Vagina (tissue), 2 donors: Measurements from ENCODE around the gene SPTSSB. TPM values are rescaled to one million over a fixed set of nuclear protein-coding genes. Genes with fewer than 3 reads are reported as not detected.

ENCODE experiments used
- DNase-seq, 2 donors: peaks; one replicate each; pipeline ENCODE4 v3.0.0-alpha.2; 2017; ENCODE audit errors: extremely low spot score in 2 of 2
- H3K27ac ChIP-seq: fragments of 200-600 bp; sonication (generic); one replicate; pipeline ENCODE4 v1.5.1; 2019
- H3K27me3 ChIP-seq: fragments of 200-600 bp; sonication (generic); one replicate; pipeline ENCODE4 v1.5.1; 2019
- H3K36me3 ChIP-seq, 2 donors: fragments of 200-600 bp; sonication (generic); one replicate each; pipeline ENCODE4 v1.5.1; 2017 to 2019
- H3K4me1 ChIP-seq: fragments of 200-600 bp; sonication (generic); one replicate; pipeline ENCODE4 v1.5.1; 2019
- H3K4me3 ChIP-seq, 2 donors: fragments of 200-600 bp; sonication (generic); 1 replicate in 1 of 2; 2 replicates in 1 of 2; pipeline ENCODE4 v1.5.1; 2016 to 2019
- H3K9me3 ChIP-seq: fragments of 200-600 bp; sonication (generic); one replicate; pipeline ENCODE4 v1.5.1; 2019
- POLR2A ChIP-seq, 2 donors: fragments of 450-650 bp; IDR thresholded peaks; one replicate each; pipeline ENCODE4 v1.6.1; 2017; ENCODE audit warnings: antibody characterized with exemption in 2 of 2, mild to moderate bottlenecking in 2 of 2, moderate library complexity in 2 of 2
- POLR2AphosphoS5 ChIP-seq, 2 donors: sonication (generic); formaldehyde crosslinking; IDR thresholded peaks; one replicate each; pipeline ENCODE4 v1.9.0; 2017; ENCODE audit warnings: antibody characterized with exemption in 2 of 2, mild to moderate bottlenecking in 2 of 2, low read depth in 1 of 2; ENCODE audit not compliant: insufficient read depth in 1 of 2
- intact Hi-C: fragments of 100-400 bp; cut with DNase I; formaldehyde crosslinking; loops from one replicate; pipeline ENCODE4 v1.15.1; 2023
- total RNA-seq: library from RNA; depleted of rRNA; stranded (reverse); fragments of >200 nt; gene quantifications from one replicate; pipeline ENCODE4 v1.2.3, GENCODE V29; 2016
- TF ChIP-seq, protein P1 (sequence below), 3 experiments: fragments of 450-650 bp in 2 of 3; fragments of 200-600 bp in 1 of 3; sonication (generic) in 1 of 3; IDR thresholded peaks; one replicate each; pipeline ENCODE4 v1.5.1; 2017 to 2019; ENCODE audit warnings: antibody characterized with exemption in 3 of 3, mild to moderate bottlenecking in 2 of 3, moderate library complexity in 2 of 3

The SPTSSB gene, protein sequence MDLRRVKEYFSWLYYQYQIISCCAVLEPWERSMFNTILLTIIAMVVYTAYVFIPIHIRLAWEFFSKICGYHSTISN
- 2.9 TPM for total RNA-seq

DNA sequence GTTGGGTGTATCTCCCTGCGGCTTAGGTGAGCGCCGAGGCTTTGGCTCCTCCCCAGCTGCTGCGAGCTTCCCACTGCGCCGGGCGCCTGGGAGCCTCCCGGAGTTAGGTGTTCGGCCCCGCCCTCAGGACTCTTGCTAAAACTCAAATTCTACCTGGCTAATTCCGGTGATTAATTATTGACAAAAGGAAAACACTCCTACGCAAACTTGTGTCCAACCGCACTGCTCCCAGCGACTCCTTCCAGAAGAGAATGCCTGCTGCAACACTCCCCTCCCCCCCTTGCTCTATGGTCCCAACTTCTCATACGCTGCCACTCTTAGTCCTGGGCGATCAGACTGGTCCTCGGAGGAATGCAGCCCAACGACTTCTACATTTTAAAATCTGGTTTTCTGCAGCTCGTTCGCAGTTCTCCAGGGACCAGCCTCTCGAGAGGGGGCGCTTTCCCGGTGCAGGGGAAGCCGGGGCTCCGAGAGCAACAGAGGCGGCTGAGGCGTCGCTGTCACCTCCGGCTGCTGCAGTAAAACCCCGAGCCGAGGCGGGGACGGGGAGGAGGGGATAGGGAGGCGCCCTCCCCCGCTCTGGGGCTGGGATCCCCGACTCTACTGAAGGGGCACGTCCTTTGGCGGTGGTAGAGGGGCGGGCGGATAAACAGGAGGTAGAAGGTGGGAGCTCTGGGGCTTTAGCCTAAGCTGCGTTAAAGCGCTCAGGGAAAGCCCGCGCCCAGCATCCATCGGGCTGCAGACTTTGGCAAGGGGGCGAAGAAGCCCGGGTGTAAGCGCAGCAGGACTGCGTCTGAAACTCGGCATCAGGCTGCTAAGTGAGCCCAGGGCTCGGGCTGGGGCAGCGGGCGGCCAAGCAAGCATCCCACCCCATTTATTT is at the start of gene SPTSSB:
SPTSSB (minus strand) TSS at position 77 of the 880 bp plus-strand sequence. CDS start 25,194 bp downstream, outside the sequence.
- no peak for DNase-seq
- intact Hi-C loops, result no loop called here
- H3K27ac ChIP-seq, result peak within 1 kb of the TSS; percentile 65

DNA sequence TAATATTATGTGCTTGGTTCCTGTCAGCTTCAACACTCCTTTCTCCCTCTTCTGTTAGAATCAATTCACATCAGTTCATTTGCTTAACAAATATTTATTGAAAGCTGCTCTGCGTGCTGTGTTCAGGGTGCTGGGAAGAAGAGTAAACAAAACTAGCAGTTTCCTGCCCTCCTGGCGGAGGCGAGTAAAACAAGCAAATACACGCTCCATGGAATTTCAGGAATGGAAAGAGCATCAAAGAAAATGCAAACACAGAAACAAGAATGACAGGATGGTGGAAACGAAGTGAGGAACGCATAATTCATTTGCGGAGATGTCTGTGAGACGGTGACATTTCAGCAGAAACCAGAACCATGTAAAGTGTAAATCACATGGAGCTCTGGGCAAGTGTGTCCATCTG is 49.4 kb upstream of the SPTSSB start:
- intact Hi-C loops, result loop anchor here (5.0 kb wide), 1 partner anchor 143 kb away; no protein-coding TSS in a partner anchor
- Histone ChIP-seq H3K27me3 (no peaks in the 10 kb centered on the region), H3K36me3 (no peaks in the 10 kb centered on the region), H3K27ac (no peak overlapping the region), H3K9me3 (no peaks in the 10 kb centered on the region), H3K4me1 (peaks cover 15% of the 10 kb centered on the region), H3K4me3 (no peak overlapping the region)
- DNase-seq, result no peak
- TF ChIP-seq POLR2AphosphoS5 (IDR thresholded peaks at IDR 0.05; ENCODE audit: insufficient read depth in 1 of 2, low read depth in 1 of 2), result no peak
- no peak for TF ChIP-seq POLR2A (IDR thresholded peaks at IDR 0.05)
- TF ChIP-seq, protein P1, sequence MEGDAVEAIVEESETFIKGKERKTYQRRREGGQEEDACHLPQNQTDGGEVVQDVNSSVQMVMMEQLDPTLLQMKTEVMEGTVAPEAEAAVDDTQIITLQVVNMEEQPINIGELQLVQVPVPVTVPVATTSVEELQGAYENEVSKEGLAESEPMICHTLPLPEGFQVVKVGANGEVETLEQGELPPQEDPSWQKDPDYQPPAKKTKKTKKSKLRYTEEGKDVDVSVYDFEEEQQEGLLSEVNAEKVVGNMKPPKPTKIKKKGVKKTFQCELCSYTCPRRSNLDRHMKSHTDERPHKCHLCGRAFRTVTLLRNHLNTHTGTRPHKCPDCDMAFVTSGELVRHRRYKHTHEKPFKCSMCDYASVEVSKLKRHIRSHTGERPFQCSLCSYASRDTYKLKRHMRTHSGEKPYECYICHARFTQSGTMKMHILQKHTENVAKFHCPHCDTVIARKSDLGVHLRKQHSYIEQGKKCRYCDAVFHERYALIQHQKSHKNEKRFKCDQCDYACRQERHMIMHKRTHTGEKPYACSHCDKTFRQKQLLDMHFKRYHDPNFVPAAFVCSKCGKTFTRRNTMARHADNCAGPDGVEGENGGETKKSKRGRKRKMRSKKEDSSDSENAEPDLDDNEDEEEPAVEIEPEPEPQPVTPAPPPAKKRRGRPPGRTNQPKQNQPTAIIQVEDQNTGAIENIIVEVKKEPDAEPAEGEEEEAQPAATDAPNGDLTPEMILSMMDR (IDR thresholded peaks at IDR 0.05), result no peak

More for the DNA sequence above, at the start of gene SPTSSB:
- peaks cover 17% of the 10 kb centered on the region for H3K4me1 ChIP-seq
- TF ChIP-seq, protein P1 (IDR thresholded peaks at IDR 0.05), result no peak
- TF ChIP-seq POLR2A (IDR thresholded peaks at IDR 0.05) (no peak), POLR2AphosphoS5 (IDR thresholded peaks at IDR 0.05; ENCODE audit: insufficient read depth in 1 of 2, low read depth in 1 of 2) (peak in 1 of 2 donors; percentile 15)
- H3K27me3 ChIP-seq, result no peaks in the 10 kb centered on the region
- H3K9me3 ChIP-seq, result no peaks in the 10 kb centered on the region
- H3K4me3 ChIP-seq, result peak within 1 kb of the TSS; percentile 53 to 57
- H3K36me3 ChIP-seq, result no peaks in the 10 kb centered on the region

DNA sequence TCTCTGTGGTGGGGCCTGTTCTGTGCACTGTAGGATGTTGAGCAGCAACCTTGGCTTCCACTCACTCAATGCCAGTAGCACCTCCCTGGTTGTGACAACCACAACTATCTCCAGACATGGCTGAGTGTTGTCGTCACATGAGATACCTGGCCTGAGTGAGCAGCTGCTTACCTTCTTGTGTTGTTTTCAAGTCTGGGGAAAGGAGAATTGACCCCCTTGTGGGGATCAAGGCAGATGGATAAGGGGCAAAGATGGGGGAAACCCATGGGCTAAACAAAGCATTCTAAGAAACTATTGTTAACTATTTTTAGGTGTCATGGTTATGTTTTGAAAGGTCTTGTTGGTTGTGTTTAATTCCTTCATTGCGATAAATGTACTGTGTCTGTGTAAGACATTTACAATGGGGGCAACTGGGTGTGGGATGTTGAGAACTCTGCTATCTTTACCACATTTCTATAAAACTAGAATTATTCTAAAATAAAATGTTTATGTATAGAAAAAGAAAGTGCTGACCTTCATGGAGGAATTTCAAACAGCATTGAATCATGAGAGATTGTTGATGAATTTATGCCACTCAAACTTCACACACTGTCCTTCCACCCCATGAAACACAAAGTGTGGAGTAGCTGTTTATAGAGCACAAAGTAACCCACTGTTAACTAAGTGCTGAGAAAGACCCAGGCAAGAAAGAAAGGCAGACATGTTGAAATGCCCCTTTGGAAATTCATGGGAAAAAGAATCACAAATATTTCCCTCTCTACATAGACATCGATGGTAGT is 48.4 kb upstream of the SPTSSB start:
- no peaks in the 10 kb centered on the region for H3K27me3 ChIP-seq
- no peak overlapping the region for H3K27ac ChIP-seq
- peaks cover 24% of the 10 kb centered on the region for H3K4me1 ChIP-seq
- H3K9me3 ChIP-seq, result no peaks in the 10 kb centered on the region
- intact Hi-C loops, result loop anchor here (5.0 kb wide), 1 partner anchor 142 kb away; no protein-coding TSS in a partner anchor
- TF ChIP-seq POLR2A (IDR thresholded peaks at IDR 0.05) (no peak), POLR2AphosphoS5 (IDR thresholded peaks at IDR 0.05; ENCODE audit: insufficient read depth in 1 of 2, low read depth in 1 of 2) (no peak)
- TF ChIP-seq, protein P1 (IDR thresholded peaks at IDR 0.05), result no peak
- H3K36me3 ChIP-seq, result no peaks in the 10 kb centered on the region
- DNase-seq, result no peak
- H3K4me3 ChIP-seq, result no peak overlapping the region

DNA sequence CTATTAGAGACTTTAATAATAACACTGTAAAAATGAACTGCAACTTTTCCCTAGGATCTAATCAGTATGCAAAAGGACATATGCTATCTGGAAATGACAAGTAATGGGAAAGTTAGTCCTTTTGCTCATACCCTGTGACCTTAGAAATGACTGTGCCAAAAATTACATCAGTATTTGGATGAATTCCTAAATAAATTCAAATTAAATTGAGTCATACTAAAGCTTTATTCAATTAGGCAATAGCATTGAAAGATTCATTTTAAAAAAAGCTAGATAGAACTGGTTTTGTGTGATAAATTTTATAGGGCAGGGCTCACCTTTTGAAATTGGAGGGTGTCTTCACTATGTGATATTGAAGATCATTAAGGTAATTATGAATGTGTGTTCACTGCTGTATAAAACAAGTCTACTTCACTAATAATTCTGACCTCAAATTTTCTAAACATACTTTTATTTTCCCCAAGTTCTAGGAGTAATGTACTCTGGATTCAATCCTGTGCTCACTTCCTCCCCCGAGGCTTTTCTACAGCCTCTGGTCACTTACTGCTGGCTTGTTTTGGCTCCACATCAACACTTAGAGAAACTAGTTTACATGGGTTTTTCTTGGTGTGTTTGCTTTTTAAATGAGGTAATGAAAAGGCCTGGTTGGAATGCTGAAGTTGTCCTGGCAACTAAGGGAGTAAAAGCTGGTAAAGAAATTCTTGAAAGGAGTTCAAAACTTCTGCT is 44.4 kb upstream of the SPTSSB start:
- intact Hi-C loops, result no loop called here

More for the DNA sequence above, 44.4 kb upstream of the SPTSSB start:
- Histone ChIP-seq H3K4me3 (no peak overlapping the region), H3K9me3 (no peaks in the 10 kb centered on the region), H3K27me3 (no peaks in the 10 kb centered on the region), H3K4me1 (peaks cover 24% of the 10 kb centered on the region), H3K27ac (peak overlapping the region; percentile 71), H3K36me3 (no peaks in the 10 kb centered on the region)
- DNase-seq, result no peak
- TF ChIP-seq, protein P1 (IDR thresholded peaks at IDR 0.05), result no peak
- TF ChIP-seq POLR2AphosphoS5 (IDR thresholded peaks at IDR 0.05; ENCODE audit: insufficient read depth in 1 of 2, low read depth in 1 of 2), result peak in 1 of 2 donors; percentile 88
- TF ChIP-seq POLR2A (IDR thresholded peaks at IDR 0.05), result no peak
